ENCODE results near the gene COL16A1. TPM values are rescaled to one million over a fixed set of nuclear protein-coding genes. Genes with fewer than 3 reads are reported as not detected.

The COL16A1 gene
- total RNA-seq, 4 donors from 2014 or later: 67.2 to 169 (median 149) TPM

DNA sequence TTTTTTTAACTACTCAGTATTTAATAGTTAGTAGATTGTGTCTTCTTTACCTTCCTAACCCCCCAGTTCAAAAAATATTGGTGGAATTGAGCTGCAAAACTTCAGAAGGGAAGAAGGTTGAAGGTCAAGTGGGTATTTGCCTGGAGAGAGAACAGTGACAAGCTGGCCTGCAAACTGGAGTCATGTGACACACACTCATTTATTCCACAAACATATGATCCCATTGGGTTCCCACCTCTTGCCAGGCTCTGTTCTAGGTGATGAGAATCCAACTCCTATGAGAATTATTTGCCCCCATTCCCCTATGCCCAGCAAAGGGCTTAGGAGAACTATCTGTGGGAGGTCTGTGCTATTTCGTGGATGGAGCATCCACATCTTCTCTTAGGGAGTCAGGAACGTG, 55.6 kb downstream of the COL16A1 start:
- peaks cover 6 to 37% (median 7%) of the 10 kb centered on the region in 3 donors for H3K4me1 ChIP-seq
- H3K4me3 ChIP-seq: no peak overlapping the region
- no peaks in the 10 kb centered on the region for H3K9me3 ChIP-seq
- WGBS, 2 donors (ENCODE audit: low coverage in 1 of 2): 54 to 67% methylated on average over 1 to 2 of the region's 2 CpGs
- H3K27ac ChIP-seq: peak overlapping the region in 2 of 4 donors; percentile 24 to 43
- no peak for ATAC-seq
- no peaks in the 10 kb centered on the region for H3K27me3 ChIP-seq
- peaks cover 0 to 16% of the 10 kb centered on the region in 2 donors for H3K36me3 ChIP-seq
- TF ChIP-seq POLR2A (IDR thresholded peaks at IDR 0.05) (no peak), POLR2AphosphoS5 (IDR thresholded peaks at IDR 0.05) (no peak), EP300 (IDR thresholded peaks at IDR 0.05) (no peak)
- TF ChIP-seq, protein P1, sequence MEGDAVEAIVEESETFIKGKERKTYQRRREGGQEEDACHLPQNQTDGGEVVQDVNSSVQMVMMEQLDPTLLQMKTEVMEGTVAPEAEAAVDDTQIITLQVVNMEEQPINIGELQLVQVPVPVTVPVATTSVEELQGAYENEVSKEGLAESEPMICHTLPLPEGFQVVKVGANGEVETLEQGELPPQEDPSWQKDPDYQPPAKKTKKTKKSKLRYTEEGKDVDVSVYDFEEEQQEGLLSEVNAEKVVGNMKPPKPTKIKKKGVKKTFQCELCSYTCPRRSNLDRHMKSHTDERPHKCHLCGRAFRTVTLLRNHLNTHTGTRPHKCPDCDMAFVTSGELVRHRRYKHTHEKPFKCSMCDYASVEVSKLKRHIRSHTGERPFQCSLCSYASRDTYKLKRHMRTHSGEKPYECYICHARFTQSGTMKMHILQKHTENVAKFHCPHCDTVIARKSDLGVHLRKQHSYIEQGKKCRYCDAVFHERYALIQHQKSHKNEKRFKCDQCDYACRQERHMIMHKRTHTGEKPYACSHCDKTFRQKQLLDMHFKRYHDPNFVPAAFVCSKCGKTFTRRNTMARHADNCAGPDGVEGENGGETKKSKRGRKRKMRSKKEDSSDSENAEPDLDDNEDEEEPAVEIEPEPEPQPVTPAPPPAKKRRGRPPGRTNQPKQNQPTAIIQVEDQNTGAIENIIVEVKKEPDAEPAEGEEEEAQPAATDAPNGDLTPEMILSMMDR (IDR thresholded peaks at IDR 0.05): no peak

DNA sequence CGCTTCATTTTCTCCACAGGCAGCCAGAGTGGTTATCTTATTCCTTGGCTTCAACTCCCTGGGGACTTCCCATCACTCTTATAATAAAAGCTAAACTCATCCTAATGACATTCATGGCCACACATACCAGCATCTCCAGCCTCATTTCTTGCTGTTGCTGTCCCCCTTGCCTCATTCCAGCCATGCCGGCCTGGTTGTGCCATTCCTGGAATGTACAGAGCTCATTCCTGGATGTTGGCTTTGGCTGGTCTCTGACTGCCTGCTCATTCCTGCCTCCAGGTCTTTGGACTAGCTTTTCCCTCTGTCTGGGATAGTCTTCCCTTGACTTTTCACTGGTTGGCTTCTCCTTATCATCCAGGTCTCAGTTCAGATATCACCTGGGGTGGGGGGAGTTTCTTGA, 56.7 kb downstream of the COL16A1 start:
- Histone ChIP-seq H3K4me3 (no peak overlapping the region), H3K4me1 (peaks cover 6 to 48% (median 11%) of the 10 kb centered on the region in 3 donors), H3K9me3 (no peaks in the 10 kb centered on the region), H3K27me3 (no peaks in the 10 kb centered on the region), H3K36me3 (peaks cover 0 to 6% of the 10 kb centered on the region in 2 donors), H3K27ac (peak overlapping the region in 1 of 4 donors; percentile 3)
- 31 to 50% methylated on average over 2 of the region's 2 CpGs for WGBS, 2 donors (ENCODE audit: low coverage in 1 of 2)
- no peak for TF ChIP-seq POLR2AphosphoS5 (IDR thresholded peaks at IDR 0.05)
- TF ChIP-seq, protein P1 (IDR thresholded peaks at IDR 0.05): no peak
- no peak for TF ChIP-seq EP300 (IDR thresholded peaks at IDR 0.05)
- no peak for TF ChIP-seq POLR2A (IDR thresholded peaks at IDR 0.05)
- no peak for ATAC-seq

DNA sequence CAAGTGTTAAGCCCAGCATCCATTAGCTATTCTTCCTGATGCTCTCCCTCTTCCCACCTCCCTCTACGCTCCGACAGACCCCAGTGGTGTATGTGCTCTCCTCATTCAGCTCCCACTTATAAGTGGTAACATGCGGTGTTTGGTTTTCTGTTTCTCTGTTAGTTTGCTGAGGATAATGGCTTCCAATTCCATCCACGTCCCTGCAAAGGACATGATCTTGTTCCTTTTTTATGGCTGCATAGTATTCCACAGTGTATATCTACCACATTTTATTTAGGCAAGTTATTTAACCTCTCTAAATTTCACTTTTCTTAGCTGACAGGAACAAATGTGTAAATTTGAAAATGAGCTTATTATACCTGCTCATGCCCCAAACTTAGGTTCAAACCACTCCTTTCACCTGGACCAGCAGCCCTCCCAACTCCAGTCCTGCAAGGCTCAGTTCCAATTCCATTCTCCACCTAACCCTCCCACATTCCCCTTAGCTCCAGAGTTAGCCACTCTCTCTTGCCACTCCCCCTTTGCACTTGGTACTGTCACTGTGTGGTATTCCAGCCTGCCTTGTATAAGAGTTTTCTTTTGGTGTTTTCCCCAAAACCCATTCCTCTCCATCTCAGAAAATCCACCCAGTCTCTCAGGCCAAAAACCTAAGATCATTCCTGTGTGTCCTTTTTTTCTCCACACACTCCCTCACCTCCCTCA, 57.4 kb downstream of the COL16A1 start:
- no peak for ATAC-seq
- H3K4me1 ChIP-seq: peaks cover 6 to 49% (median 11%) of the 10 kb centered on the region in 3 donors
- no peaks in the 10 kb centered on the region for H3K27me3 ChIP-seq
- no peak overlapping the region for H3K4me3 ChIP-seq
- 94 to 98% methylated on average over 4 of the region's 4 CpGs for WGBS, 2 donors (ENCODE audit: low coverage in 1 of 2)
- TF ChIP-seq POLR2AphosphoS5 (IDR thresholded peaks at IDR 0.05) (no peak), POLR2A (IDR thresholded peaks at IDR 0.05) (no peak), EP300 (IDR thresholded peaks at IDR 0.05) (no peak)
- TF ChIP-seq, protein P1 (IDR thresholded peaks at IDR 0.05): no peak
- H3K27ac ChIP-seq: no peak overlapping the region
- no peaks in the 10 kb centered on the region for H3K9me3 ChIP-seq
- H3K36me3 ChIP-seq: no peaks in the 10 kb centered on the region

DNA sequence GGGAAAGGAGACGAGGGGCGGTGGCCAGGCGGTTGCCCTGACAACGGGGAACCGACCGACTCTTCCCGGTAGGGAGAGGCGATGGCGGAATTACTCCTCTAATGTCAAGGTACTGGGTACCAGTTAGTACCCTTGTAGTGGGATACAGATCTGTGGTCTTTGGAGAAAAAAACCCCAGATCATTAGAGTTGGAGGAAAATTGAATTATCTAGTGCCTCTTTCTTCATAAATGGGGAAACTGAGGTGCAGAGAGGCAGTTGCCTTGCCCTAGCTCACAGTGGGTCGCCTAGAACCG, 58.6 kb downstream of the COL16A1 start:
- no peak for ATAC-seq
- 0% methylated on average over 1 to 10 of the region's 11 CpGs for WGBS, 2 donors (ENCODE audit: low coverage in 1 of 2)
- peak overlapping the region; percentile 92 to 99 (median 94) for H3K27ac ChIP-seq
- no peaks in the 10 kb centered on the region for H3K36me3 ChIP-seq
- H3K27me3 ChIP-seq: no peaks in the 10 kb centered on the region
- TF ChIP-seq POLR2AphosphoS5 (IDR thresholded peaks at IDR 0.05): peak; percentile 45
- TF ChIP-seq, protein P1 (IDR thresholded peaks at IDR 0.05): no peak
- H3K4me1 ChIP-seq: peaks cover 6 to 49% (median 11%) of the 10 kb centered on the region in 3 donors
- no peaks in the 10 kb centered on the region for H3K9me3 ChIP-seq
- peak overlapping the region; percentile 88 to 96 for H3K4me3 ChIP-seq
